HG03565 (cell line): Measurements from ENCODE around the gene KRTAP26-1.

Experiments used
- ATAC-seq: cut with Tn5 transposase; IDR thresholded peaks from one replicate; pipeline ENCODE4 v1.9.1; 2021; ENCODE audit warnings: mild to moderate bottlenecking, moderate library complexity; ENCODE audit not compliant: unreplicated experiment

KRTAP26-1 gene

DNA sequence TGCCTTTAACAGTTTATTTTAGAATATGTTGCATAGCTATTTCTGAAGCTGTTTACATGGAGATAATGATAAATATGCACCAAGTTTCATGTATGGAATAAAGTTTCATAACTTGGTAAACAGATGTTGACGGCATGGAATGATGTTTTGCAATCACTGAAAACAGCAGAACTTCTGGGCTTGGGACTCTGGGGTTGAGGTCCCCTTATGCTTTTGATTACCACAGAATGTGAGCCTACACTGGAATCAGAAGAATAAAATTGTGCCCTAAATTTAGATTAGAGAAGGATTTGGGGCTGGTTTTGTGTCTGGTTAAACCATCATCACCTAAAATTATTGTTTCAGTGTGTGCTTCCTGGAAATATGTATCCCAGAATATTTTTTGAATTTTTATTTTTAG, 48.5 kb downstream of the KRTAP26-1 start:
- no peak for ATAC-seq

DNA sequence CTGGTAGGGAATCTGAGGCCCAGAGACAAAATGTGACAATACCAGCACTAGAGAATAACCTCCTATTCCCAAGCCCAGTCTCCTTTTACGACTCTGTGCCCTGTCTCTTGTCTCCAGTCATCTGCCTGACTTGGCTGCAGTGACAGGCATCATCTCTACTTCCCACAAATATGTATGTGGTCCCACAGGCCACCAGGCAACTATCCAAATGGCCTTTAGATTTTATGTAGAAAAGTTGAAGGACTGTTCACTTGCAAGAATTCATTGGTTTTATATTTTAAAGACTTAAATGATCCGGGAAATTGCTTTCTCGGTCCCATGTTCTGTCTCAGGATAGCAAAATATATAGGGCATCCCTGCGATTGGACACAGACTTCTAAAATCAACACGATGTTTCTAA, 49.0 kb downstream of the KRTAP26-1 start:
- ATAC-seq: no peak

DNA sequence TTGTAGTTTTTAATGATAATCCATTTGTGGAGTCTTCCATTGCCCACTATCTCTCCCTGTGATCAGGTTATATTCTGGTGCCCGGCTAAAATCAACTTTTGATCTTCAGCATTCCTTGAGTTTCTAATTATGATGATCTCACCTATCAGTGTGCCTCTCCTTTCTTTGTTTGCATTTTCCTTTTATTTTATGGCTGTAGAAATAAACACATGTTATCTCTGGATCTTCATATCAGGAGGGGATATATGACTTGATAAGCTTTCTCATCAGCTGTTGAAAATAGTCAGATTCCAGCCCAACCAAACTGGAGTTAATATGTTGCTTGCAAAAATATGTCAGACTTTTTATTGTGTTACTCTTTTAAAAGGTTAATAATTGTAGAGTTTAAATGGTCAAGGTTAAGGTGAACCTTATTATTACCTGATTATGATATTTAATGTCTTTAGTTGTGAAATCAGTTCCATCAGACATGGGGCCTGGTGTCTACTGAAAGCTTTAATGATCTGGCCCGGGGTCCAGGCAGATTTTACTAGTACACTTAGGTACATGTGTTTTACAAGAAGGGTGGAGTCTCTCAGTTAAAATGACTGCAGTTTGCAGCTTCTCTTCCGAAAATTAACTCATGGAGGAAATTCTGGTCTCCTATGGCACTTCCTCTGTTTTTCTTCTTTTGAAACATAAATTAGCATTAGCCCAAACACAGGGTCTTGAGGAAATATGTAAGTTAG, 50.1 kb downstream of the KRTAP26-1 start:
- ATAC-seq: no peak
